HL-60 (cell line): ENCODE results near the gene DOP1B.
"Not testable (repeated sequence)": the region's sequence is repeated elsewhere in the genome, so short reads cannot be mapped to it uniquely, and the experiment has no call there.

Source experiments
- DNase-seq, 2 experiments: peaks; one replicate each; pipeline ENCODE4 v3.0.0-alpha.2; 2010 to 2020; ENCODE audit warnings: low read depth in 1 of 2, low spot score in 1 of 2
- H3K27ac ChIP-seq: fragments of 250-450 bp; sonication (Bioruptor Pico); replicated peaks from 2 replicates; pipeline ENCODE4 v1.5.1; 2020; ENCODE audit warnings: mild to moderate bottlenecking, moderate library complexity
- H3K27me3 ChIP-seq: fragments of 250-450 bp; sonication (Bioruptor Pico); 2 replicates; pipeline ENCODE4 v1.5.1; 2021; ENCODE audit warnings: mild to moderate bottlenecking, moderate library complexity; ENCODE audit not compliant: insufficient read depth, poor library complexity, severe bottlenecking
- H3K4me3 ChIP-seq: replicated peaks from 2 replicates; pipeline ENCODE4 v1.5.1; 2011; ENCODE audit warnings: mild to moderate bottlenecking, control low read depth, low read length; ENCODE audit not compliant: insufficient read depth
- GABPA ChIP-seq: IDR thresholded peaks from 2 replicates; pipeline ENCODE4 v1.6.1; 2012; ENCODE audit warnings: low read depth
- POLR2AphosphoS5 ChIP-seq: IDR thresholded peaks from 2 replicates; pipeline ENCODE4 v1.6.1; 2012; ENCODE audit warnings: low read depth
- SPI1 ChIP-seq: IDR thresholded peaks from 2 replicates; pipeline ENCODE4 v1.6.1; 2012; ENCODE audit warnings: low read depth, mild to moderate bottlenecking, borderline replicate concordance
- TF ChIP-seq, protein P1 (sequence below): IDR thresholded peaks from 2 replicates; pipeline ENCODE4 v1.6.1; 2012; ENCODE audit warnings: low read depth; ENCODE audit not compliant: insufficient replicate concordance
- TF ChIP-seq, protein P2 (sequence below): IDR thresholded peaks from one replicate; pipeline ENCODE4 v1.5.1; 2011; ENCODE audit warnings: low read length, control low read depth, inconsistent platforms; ENCODE audit not compliant: insufficient read depth

Gene DOP1B

GRCh38 chr21:36132696-36133095 lies 23.9 kb upstream of the DOP1B start:
- peaks cover 4% of the 10 kb centered on the region for H3K27me3 ChIP-seq

GRCh38 chr21:36134803-36135390 lies 21.7 kb upstream of the DOP1B start, which contains the start of gene CBR3:
Gene CBR3 (plus strand): TSS chr21:36135079. CDS start chr21:36135193, 114 bp downstream.
- TF ChIP-seq, protein P1, sequence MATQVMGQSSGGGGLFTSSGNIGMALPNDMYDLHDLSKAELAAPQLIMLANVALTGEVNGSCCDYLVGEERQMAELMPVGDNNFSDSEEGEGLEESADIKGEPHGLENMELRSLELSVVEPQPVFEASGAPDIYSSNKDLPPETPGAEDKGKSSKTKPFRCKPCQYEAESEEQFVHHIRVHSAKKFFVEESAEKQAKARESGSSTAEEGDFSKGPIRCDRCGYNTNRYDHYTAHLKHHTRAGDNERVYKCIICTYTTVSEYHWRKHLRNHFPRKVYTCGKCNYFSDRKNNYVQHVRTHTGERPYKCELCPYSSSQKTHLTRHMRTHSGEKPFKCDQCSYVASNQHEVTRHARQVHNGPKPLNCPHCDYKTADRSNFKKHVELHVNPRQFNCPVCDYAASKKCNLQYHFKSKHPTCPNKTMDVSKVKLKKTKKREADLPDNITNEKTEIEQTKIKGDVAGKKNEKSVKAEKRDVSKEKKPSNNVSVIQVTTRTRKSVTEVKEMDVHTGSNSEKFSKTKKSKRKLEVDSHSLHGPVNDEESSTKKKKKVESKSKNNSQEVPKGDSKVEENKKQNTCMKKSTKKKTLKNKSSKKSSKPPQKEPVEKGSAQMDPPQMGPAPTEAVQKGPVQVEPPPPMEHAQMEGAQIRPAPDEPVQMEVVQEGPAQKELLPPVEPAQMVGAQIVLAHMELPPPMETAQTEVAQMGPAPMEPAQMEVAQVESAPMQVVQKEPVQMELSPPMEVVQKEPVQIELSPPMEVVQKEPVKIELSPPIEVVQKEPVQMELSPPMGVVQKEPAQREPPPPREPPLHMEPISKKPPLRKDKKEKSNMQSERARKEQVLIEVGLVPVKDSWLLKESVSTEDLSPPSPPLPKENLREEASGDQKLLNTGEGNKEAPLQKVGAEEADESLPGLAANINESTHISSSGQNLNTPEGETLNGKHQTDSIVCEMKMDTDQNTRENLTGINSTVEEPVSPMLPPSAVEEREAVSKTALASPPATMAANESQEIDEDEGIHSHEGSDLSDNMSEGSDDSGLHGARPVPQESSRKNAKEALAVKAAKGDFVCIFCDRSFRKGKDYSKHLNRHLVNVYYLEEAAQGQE = no peak
- TF ChIP-seq, protein P2, sequence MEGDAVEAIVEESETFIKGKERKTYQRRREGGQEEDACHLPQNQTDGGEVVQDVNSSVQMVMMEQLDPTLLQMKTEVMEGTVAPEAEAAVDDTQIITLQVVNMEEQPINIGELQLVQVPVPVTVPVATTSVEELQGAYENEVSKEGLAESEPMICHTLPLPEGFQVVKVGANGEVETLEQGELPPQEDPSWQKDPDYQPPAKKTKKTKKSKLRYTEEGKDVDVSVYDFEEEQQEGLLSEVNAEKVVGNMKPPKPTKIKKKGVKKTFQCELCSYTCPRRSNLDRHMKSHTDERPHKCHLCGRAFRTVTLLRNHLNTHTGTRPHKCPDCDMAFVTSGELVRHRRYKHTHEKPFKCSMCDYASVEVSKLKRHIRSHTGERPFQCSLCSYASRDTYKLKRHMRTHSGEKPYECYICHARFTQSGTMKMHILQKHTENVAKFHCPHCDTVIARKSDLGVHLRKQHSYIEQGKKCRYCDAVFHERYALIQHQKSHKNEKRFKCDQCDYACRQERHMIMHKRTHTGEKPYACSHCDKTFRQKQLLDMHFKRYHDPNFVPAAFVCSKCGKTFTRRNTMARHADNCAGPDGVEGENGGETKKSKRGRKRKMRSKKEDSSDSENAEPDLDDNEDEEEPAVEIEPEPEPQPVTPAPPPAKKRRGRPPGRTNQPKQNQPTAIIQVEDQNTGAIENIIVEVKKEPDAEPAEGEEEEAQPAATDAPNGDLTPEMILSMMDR = no peak
- no peak for TF ChIP-seq GABPA
- TF ChIP-seq POLR2AphosphoS5 = no peak
- no peak for TF ChIP-seq SPI1
- Histone ChIP-seq H3K27ac (no peak within 1 kb of the TSS), H3K27me3 (peaks cover 4% of the 10 kb centered on the region), H3K4me3 (peak within 1 kb of the TSS; percentile 48)
- no peak for DNase-seq

More at GRCh38 chr21:36132696-36133095, 23.9 kb upstream of the DOP1B start:
- TF ChIP-seq GABPA (no peak), SPI1 (no peak), POLR2AphosphoS5 (no peak)
- TF ChIP-seq, protein P1 = no peak
- TF ChIP-seq, protein P2 = no peak
- no peak for DNase-seq
- no peak overlapping the region for H3K4me3 ChIP-seq
- no peak overlapping the region for H3K27ac ChIP-seq

DNA sequence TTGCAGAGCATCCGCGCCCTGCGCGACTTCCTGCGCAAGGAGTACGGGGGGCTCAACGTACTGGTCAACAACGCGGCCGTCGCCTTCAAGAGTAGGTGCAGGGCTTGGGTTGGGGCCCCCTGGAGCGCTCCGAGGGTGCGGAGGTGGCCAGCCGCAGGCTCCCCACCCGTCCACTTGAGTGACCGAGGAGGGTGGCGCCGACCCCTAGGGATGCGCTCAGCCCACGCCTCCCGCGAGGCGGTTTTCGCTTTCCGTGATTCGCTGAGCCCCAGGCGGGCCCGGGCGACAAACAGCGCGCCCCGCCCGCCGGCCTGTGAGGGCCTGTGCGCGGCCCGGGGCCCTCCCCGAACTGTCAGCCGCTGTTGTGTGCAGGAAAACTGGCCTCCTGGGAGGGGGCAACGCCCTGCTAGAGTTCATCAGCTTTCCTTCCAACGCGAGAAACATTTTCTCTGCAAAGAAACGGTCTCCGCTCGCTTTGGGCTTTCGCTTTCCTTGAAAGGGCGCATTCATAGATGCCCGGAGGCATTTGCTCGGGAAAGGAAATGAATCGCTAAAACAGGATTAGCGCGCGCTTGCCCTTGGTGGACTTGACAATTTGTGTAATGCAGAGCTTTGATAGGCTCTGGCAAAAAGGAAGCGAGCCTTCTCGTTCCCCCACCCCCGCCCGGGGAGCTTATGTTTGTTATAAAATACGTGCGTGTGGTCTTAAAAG lies 21.1 kb upstream of the DOP1B start:
- TF ChIP-seq, protein P1 = no peak
- TF ChIP-seq GABPA (no peak), POLR2AphosphoS5 (no peak), SPI1 (no peak)
- TF ChIP-seq, protein P2 = no peak
- DNase-seq = peak; percentile 54 to 63
- H3K27ac ChIP-seq = no peak overlapping the region
- H3K4me3 ChIP-seq = peak overlapping the region; percentile 48
- peaks cover 4% of the 10 kb centered on the region for H3K27me3 ChIP-seq

DNA sequence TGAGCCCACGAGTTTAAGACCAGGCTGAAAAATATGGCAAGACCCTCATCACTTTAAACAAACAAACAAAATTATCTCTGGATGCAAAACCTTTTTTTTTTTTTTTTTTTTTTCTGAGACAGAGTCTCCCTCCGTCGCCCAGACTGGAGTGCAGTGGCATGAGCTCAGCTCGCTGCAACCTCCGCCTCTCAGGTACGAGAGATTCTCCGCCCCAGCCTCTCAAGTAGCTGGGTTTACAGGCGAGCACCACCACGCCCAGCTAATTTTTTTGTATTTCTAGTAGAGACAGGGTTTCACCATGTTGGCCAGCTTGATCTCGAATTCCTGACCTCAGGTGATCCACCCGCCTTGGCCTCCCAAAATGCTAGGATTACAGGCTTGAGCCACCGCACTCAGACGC lies 16.8 kb upstream of the DOP1B start:
- not testable (repeated sequence) for H3K4me3 ChIP-seq, H3K27me3 ChIP-seq, DNase-seq, H3K27ac ChIP-seq
